Measurements from ENCODE around the gene CBX3.
"Not testable (repeated sequence)": the region's sequence is repeated elsewhere in the genome, so short reads cannot be mapped to it uniquely, and the experiment has no call there.

Gene CBX3

GRCh38 chr7:26208040-26208439, 6.5 kb downstream of the CBX3 start:
- no peak for DNase-seq

- DNase-seq: no peak
Observed at GRCh38 chr7:26212921-26213718, 11.6 kb downstream of the CBX3 start.

GRCh38 chr7:26213807-26214515, 12.4 kb downstream of the CBX3 start:
- DNase-seq: no peak

- DNase-seq: no peak
Observed at GRCh38 chr7:26216049-26216448, 14.5 kb downstream of the CBX3 start.

GRCh38 chr7:26224359-26224758, 22.8 kb downstream of the CBX3 start:
- DNase-seq: no peak

- no peak for DNase-seq
Observed at GRCh38 chr7:26227987-26228386, 26.4 kb downstream of the CBX3 start.

- DNase-seq: no peak
Observed at GRCh38 chr7:26233902-26234511, 32.5 kb downstream of the CBX3 start.

GRCh38 chr7:26237035-26237807, 35.7 kb downstream of the CBX3 start:
- no peak for DNase-seq

- DNase-seq: no peak
Observed at GRCh38 chr7:26238032-26238431, 36.5 kb downstream of the CBX3 start.

- no peak for DNase-seq
Observed at GRCh38 chr7:26245150-26245549, 43.6 kb downstream of the CBX3 start.

GRCh38 chr7:26250239-26250638, 48.7 kb downstream of the CBX3 start:
- no peak for DNase-seq

GRCh38 chr7:26261866-26262265, 60.3 kb downstream of the CBX3 start:
- DNase-seq: not testable (repeated sequence)
